ENCODE data around the gene MTMR12. TPM values are rescaled to one million over a fixed set of nuclear protein-coding genes. Genes with fewer than 3 reads are reported as not detected.
"Not testable (repeated sequence)": the region's sequence is repeated elsewhere in the genome, so short reads cannot be mapped to it uniquely, and the experiment has no call there.

Gene MTMR12
- total and polyA plus RNA-seq, 7 donors, result 6.5 to 49.9 (median 26.7) TPM

- no peak for DNase-seq
- TF ChIP-seq POLR2AphosphoS5 (IDR thresholded peaks at IDR 0.05), result no peak
- TF ChIP-seq CTCF (IDR thresholded peaks at IDR 0.05), result no peak
- no peak for TF ChIP-seq EP300 (IDR thresholded peaks at IDR 0.05)
- no peak for TF ChIP-seq POLR2A (IDR thresholded peaks at IDR 0.05)
- Histone ChIP-seq H3K27me3 (no peaks in the 10 kb centered on the region), H3K27ac (peak overlapping the region; percentile 78 to 95 (median 89)), H3K4me3 (no peak overlapping the region), H3K36me3 (no peaks in the 10 kb centered on the region), H3K9me3 (no peaks in the 10 kb centered on the region), H3K4me1 (peaks cover 0 to 63% (median 52%) of the 10 kb centered on the region in 4 donors)
- WGBS, 2 donors, result 86 to 94% methylated on average over 5 of the region's 5 CpGs
- intact Hi-C loops (cut with DNase I), result no loop called here
These were observed 89.8 kb downstream of the MTMR12 start for GRCh38 chr5:32222723-32223470.

- Histone ChIP-seq H3K4me3 (no peak overlapping the region), H3K27me3 (no peaks in the 10 kb centered on the region), H3K36me3 (no peaks in the 10 kb centered on the region), H3K9me3 (no peaks in the 10 kb centered on the region), H3K4me1 (peaks cover 0 to 33% (median 25%) of the 10 kb centered on the region in 4 donors), H3K27ac (peak overlapping the region; percentile 80 to 88 (median 84))
- peak; percentile 85 to 93 (median 90) for TF ChIP-seq POLR2AphosphoS5 (IDR thresholded peaks at IDR 0.05)
- no peak for TF ChIP-seq CTCF (IDR thresholded peaks at IDR 0.05)
- peak; percentile 88 to 99 (median 96) for TF ChIP-seq EP300 (IDR thresholded peaks at IDR 0.05)
- DNase-seq, result peak; percentile 84
- WGBS, 2 donors, result 52 to 65% methylated on average over 12 of the region's 12 CpGs
- intact Hi-C loops (cut with DNase I), result no loop called here
These were observed 94.8 kb downstream of the MTMR12 start for GRCh38 chr5:32217886-32218396.

GRCh38 chr5:32214344-32214743 lies 98.4 kb downstream of the MTMR12 start:
- 93 to 94% methylated on average over 1 of the region's 1 CpG for WGBS, 2 donors
- H3K27me3 ChIP-seq; H3K27ac ChIP-seq; intact Hi-C loops (cut with DNase I); H3K9me3 ChIP-seq; DNase-seq; H3K36me3 ChIP-seq; H3K4me3 ChIP-seq: not testable (repeated sequence)
- H3K4me1 ChIP-seq, result peaks cover 0 to 25% (median 22%) of the 10 kb centered on the region in 4 donors

- DNase-seq, result no peak
- WGBS, 2 donors, result 85 to 92% methylated on average over 3 of the region's 3 CpGs
- intact Hi-C loops (cut with DNase I), result no loop called here
- Histone ChIP-seq H3K27ac (no peak overlapping the region), H3K4me1 (no peaks in the 10 kb centered on the region), H3K36me3 (no peaks in the 10 kb centered on the region), H3K4me3 (no peak overlapping the region), H3K9me3 (no peaks in the 10 kb centered on the region), H3K27me3 (no peaks in the 10 kb centered on the region)
- TF ChIP-seq CTCF (IDR thresholded peaks at IDR 0.05) (no peak), EP300 (IDR thresholded peaks at IDR 0.05) (no peak), POLR2A (IDR thresholded peaks at IDR 0.05) (no peak), POLR2AphosphoS5 (IDR thresholded peaks at IDR 0.05) (no peak)
These were observed 102.6 kb downstream of the MTMR12 start for GRCh38 chr5:32210151-32210550.

GRCh38 chr5:32208837-32209236 lies 103.9 kb downstream of the MTMR12 start:
- H3K4me3 ChIP-seq; H3K27ac ChIP-seq; intact Hi-C loops (cut with DNase I); H3K27me3 ChIP-seq; H3K4me1 ChIP-seq; H3K36me3 ChIP-seq; H3K9me3 ChIP-seq; DNase-seq: not testable (repeated sequence)
- 89 to 97% methylated on average over 16 to 22 of the region's 31 CpGs for WGBS, 2 donors

GRCh38 chr5:32207355-32207634 lies 105.4 kb downstream of the MTMR12 start:
- TF ChIP-seq POLR2A (IDR thresholded peaks at IDR 0.05) (no peak), EP300 (IDR thresholded peaks at IDR 0.05) (no peak), POLR2AphosphoS5 (IDR thresholded peaks at IDR 0.05) (no peak), CTCF (IDR thresholded peaks at IDR 0.05) (no peak)
- Histone ChIP-seq H3K4me1 (peaks cover 0 to 11% (median 6%) of the 10 kb centered on the region in 4 donors), H3K27me3 (no peaks in the 10 kb centered on the region), H3K9me3 (no peaks in the 10 kb centered on the region), H3K36me3 (no peaks in the 10 kb centered on the region), H3K4me3 (no peak overlapping the region), H3K27ac (no peak overlapping the region)
- WGBS, 2 donors, result 92 to 98% methylated on average over 4 of the region's 4 CpGs
- intact Hi-C loops (cut with DNase I), result no loop called here
- no peak for DNase-seq
